B cell (primary cell): ENCODE results near the gene ATF4. TPM values are rescaled to one million over a fixed set of nuclear protein-coding genes. Genes with fewer than 3 reads are reported as not detected.

Source experiments
- ATAC-seq: fragments of 200-7000 bp; cut with Tn5 transposase; one replicate; pipeline ENCODE4 v1.10.0; 2021; ENCODE audit warnings: low read depth, mild to moderate bottlenecking, moderate number of reproducible peaks, moderate library complexity
- CTCF ChIA-PET: fragments of 350-600 bp; sonication (Branson Sonifier 250); formaldehyde crosslinking; loops from one replicate; lab custom pipeline; 2021; ENCODE audit warnings: antibody characterized with exemption, inconsistent platforms; lab: Charles Lee
- POLR2A ChIA-PET: fragments of 350-600 bp; sonication (Branson Sonifier 250); formaldehyde crosslinking; loops from one replicate; lab custom pipeline; 2021; ENCODE audit warnings: antibody characterized with exemption; lab: Charles Lee
- DNase-seq: peaks from one replicate; pipeline ENCODE4 v3.0.0; 2013
- H2AFZ ChIP-seq: 2 replicates; pipeline ENCODE4 v1.6.1; 2012; ENCODE audit warnings: mild to moderate bottlenecking, low read depth, low read length; ENCODE audit not compliant: insufficient read depth, poor library complexity, severe bottlenecking
- H3K27ac ChIP-seq, 2 donors: 1 replicate in 1 of 2; 2 replicates in 1 of 2; pipeline ENCODE4 v1.5.1; 2012 to 2013; ENCODE audit warnings: low read length in 2 of 2, mild to moderate bottlenecking in 2 of 2, moderate library complexity in 1 of 2
- H3K27me3 ChIP-seq, 4 experiments: fragments of 200-600 bp in 1 of 4; sonication (generic) in 1 of 4; replicated peaks in 1 of 4; 1 replicate in 2 of 4; 2 replicates in 2 of 4; pipeline versions ENCODE4 v1.6.1 to v1.7.0; 2013 to 2016; ENCODE audit warnings: low read length in 3 of 4, mild to moderate bottlenecking in 2 of 4, mixed read lengths in 1 of 4, moderate library complexity in 1 of 4; ENCODE audit not compliant: insufficient read depth in 4 of 4, control insufficient read depth in 3 of 4; ENCODE audit errors: control extremely low read depth in 1 of 4
- H3K36me3 ChIP-seq, 2 experiments: replicated peaks in 1 of 2; 1 replicate in 1 of 2; 2 replicates in 1 of 2; pipeline versions ENCODE4 v1.6.1 to v1.7.1; 2013; ENCODE audit warnings: low read length in 1 of 2; ENCODE audit not compliant: insufficient read depth in 2 of 2, control insufficient read depth in 1 of 2; ENCODE audit errors: control extremely low read depth in 1 of 2, extremely low read depth in 1 of 2
- H3K4me1 ChIP-seq, 2 donors: fragments of 200-600 bp in 1 of 2; sonication (generic) in 1 of 2; 1 replicate in 1 of 2; 2 replicates in 1 of 2; pipeline versions ENCODE4 v1.5.1 to v1.6.1; 2013 to 2017; ENCODE audit warnings: low read length in 2 of 2; ENCODE audit not compliant: control insufficient read depth in 2 of 2, insufficient read depth in 2 of 2
- H3K4me2 ChIP-seq: replicated peaks from 2 replicates; pipeline ENCODE3; 2012; ENCODE audit warnings: mild to moderate bottlenecking, low read depth, low read length; ENCODE audit not compliant: poor library complexity, severe bottlenecking
- H3K4me3 ChIP-seq, 5 experiments: fragments of 200-600 bp in 1 of 5; sonication (generic) in 1 of 5; 1 replicate in 3 of 5; 2 replicates in 2 of 5; pipeline versions ENCODE4 v1.5.1 to v1.7.0; 2011 to 2016; ENCODE audit warnings: low read length in 4 of 5, mild to moderate bottlenecking in 4 of 5, low read depth in 2 of 5, control low read depth in 1 of 5, moderate library complexity in 1 of 5; ENCODE audit not compliant: insufficient read depth in 1 of 5; ENCODE audit errors: control extremely low read depth in 1 of 5, extremely low read depth in 1 of 5
- H3K79me2 ChIP-seq: fragments of 200-600 bp; sonication (generic); one replicate; pipeline ENCODE4 v1.6.0; 2016; ENCODE audit warnings: low read length; ENCODE audit not compliant: control insufficient read depth, insufficient read depth
- H3K9ac ChIP-seq: fragments of 200-600 bp; sonication (generic); 2 replicates; pipeline ENCODE4 v1.6.1; 2017; ENCODE audit warnings: mild to moderate bottlenecking, low read length, moderate library complexity
- H3K9me3 ChIP-seq, 3 donors: one replicate each; pipeline versions ENCODE4 v1.6.1 to v1.7.1; 2013; ENCODE audit warnings: low read length in 2 of 3; ENCODE audit not compliant: control insufficient read depth in 2 of 3, insufficient read depth in 1 of 3; ENCODE audit errors: control extremely low read depth in 1 of 3
- H4K20me1 ChIP-seq: 2 replicates; pipeline ENCODE4 v1.6.0; 2012; ENCODE audit warnings: mild to moderate bottlenecking, low read length; ENCODE audit not compliant: insufficient read depth, control insufficient read depth, poor library complexity, severe bottlenecking
- H3K27ac Mint-ChIP-seq: one replicate; pipeline ENCODE4 v1.8.0; 2021; ENCODE audit warnings: mixed read lengths
- H3K27me3 Mint-ChIP-seq: one replicate; pipeline ENCODE4 v1.8.0; 2021; ENCODE audit warnings: mixed read lengths
- H3K4me1 Mint-ChIP-seq: one replicate; pipeline ENCODE4 v1.8.0; 2021; ENCODE audit warnings: mixed read lengths
- H3K4me3 Mint-ChIP-seq: one replicate; pipeline ENCODE4 v1.8.0; 2021; ENCODE audit warnings: mixed read lengths
- H3K9me3 Mint-ChIP-seq: one replicate; pipeline ENCODE4 v1.8.0; 2022; ENCODE audit warnings: mixed read lengths; ENCODE audit not compliant: insufficient read depth
- EZH2 ChIP-seq: IDR thresholded peaks from 2 replicates; pipeline ENCODE4 v1.6.1; 2012; ENCODE audit warnings: borderline replicate concordance, low read depth, mild to moderate bottlenecking, moderate library complexity, low read length; ENCODE audit not compliant: insufficient read depth, poor library complexity, severe bottlenecking
- WGBS: methylation state at CpG from one replicate; pipeline ENCODE4 v1.1.5; 2013; ENCODE audit warnings: missing lambda C conversion rate; ENCODE audit not compliant: insufficient coverage; 5-methylcytosine and 5-hydroxymethylcytosine counted together
- intact Hi-C: fragments of 100-400 bp; cut with micrococcal nuclease; formaldehyde crosslinking; loops from one replicate; pipeline ENCODE4 v1.10.0; 2022
- polyA plus RNA-seq: library from polyadenylated mRNA; depleted of rRNA; stranded (reverse); fragments of >200 nt; gene quantifications from 2 replicates; pipeline ENCODE4 v1.2.3, GENCODE V29; 2012
- total RNA-seq, 2 donors: library from RNA; stranded (reverse); fragments of 120-200 nt in 1 of 2; gene quantifications; 1 replicate in 1 of 2; 2 replicates in 1 of 2; pipeline versions ENCODE4 v1.2.3 to v1.2.4, GENCODE V29; 2013 to 2022
- TF ChIP-seq, protein P1 (sequence below): fragments of 200-600 bp; IDR thresholded peaks from one replicate; pipeline ENCODE4 v1.8.0; 2022; ENCODE audit warnings: antibody characterized with exemption, mild to moderate bottlenecking

ATF4 gene
- total and polyA plus RNA-seq, 2 donors (not counting 1 experiment from before 2014, with no cell fraction given): 244 to 678 TPM

DNA sequence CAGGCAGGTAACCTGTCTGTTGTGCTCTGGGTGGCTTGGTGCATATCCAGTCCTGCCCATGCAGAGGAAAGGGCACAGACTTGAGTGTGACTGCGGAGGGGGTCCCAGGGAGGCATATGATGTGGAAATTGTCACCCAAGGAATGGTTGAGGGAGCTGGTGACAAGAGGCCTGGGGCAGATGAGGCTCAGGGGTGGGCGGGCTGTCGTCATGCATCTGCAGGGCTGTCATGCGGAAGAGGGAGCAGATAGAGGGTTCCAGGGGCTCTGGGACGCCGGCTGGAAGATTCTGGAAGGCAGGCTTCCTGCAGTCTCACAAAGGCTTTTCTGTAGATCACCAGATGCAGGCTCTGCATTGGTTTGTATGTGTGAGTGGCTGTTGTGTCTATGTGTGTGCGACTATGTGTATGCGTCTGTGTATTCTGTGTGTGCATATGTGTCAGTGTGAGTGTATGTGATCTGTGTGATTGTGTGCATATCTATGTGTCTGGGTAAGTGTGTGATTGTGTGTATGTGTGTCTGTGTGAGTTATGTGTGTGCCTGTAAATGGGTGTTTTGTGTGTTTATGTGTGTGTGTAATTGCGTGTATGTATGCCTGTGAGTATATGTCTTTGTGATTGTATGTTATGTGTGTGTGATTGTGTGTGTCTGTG, 42.6 kb downstream of the ATF4 start:
- ChIA-PET POLR2A (no interaction called here), CTCF (interaction anchor here (2.2 kb wide), 1 partner anchor 461 kb away, joined by 13 read pairs; no protein-coding TSS in a partner anchor)
- Histone ChIP-seq H3K4me2 (no peak overlapping the region), H3K79me2 (no peaks in the 10 kb centered on the region), H3K9me3 (no peaks in the 10 kb centered on the region), H2AFZ (no peak overlapping the region), H3K27ac (no peak overlapping the region), H3K4me3 (no peak overlapping the region), H4K20me1 (no peaks in the 10 kb centered on the region), H3K27me3 (peaks cover 0 to 25% (median 13%) of the 10 kb centered on the region in 4 experiments), H3K4me1 (peaks cover 15 to 16% of the 10 kb centered on the region in 2 donors), H3K36me3 (no peaks in the 10 kb centered on the region), H3K9ac (no peak overlapping the region)
- no peak overlapping the region for H3K27ac Mint-ChIP-seq
- no peak overlapping the region for H3K4me3 Mint-ChIP-seq
- intact Hi-C loops: no loop called here
- no peak for ATAC-seq
- TF ChIP-seq EZH2: no peak
- TF ChIP-seq, protein P1, sequence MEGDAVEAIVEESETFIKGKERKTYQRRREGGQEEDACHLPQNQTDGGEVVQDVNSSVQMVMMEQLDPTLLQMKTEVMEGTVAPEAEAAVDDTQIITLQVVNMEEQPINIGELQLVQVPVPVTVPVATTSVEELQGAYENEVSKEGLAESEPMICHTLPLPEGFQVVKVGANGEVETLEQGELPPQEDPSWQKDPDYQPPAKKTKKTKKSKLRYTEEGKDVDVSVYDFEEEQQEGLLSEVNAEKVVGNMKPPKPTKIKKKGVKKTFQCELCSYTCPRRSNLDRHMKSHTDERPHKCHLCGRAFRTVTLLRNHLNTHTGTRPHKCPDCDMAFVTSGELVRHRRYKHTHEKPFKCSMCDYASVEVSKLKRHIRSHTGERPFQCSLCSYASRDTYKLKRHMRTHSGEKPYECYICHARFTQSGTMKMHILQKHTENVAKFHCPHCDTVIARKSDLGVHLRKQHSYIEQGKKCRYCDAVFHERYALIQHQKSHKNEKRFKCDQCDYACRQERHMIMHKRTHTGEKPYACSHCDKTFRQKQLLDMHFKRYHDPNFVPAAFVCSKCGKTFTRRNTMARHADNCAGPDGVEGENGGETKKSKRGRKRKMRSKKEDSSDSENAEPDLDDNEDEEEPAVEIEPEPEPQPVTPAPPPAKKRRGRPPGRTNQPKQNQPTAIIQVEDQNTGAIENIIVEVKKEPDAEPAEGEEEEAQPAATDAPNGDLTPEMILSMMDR: no peak
- peaks cover 15% of the 10 kb centered on the region for H3K4me1 Mint-ChIP-seq
- no peak for DNase-seq
- peaks cover 22% of the 10 kb centered on the region for H3K27me3 Mint-ChIP-seq
- peaks cover 6% of the 10 kb centered on the region for H3K9me3 Mint-ChIP-seq
- WGBS: 86% methylated on average over 9 of the region's 9 CpGs
